Measurements from ENCODE around the gene CEL.
"Not testable (repeated sequence)": the region's sequence is repeated elsewhere in the genome, so short reads cannot be mapped to it uniquely, and the experiment has no call there.

The CEL gene

GRCh38 chr9:133086212-133086860 is 24.6 kb downstream of the CEL start:
- DNase-seq (ENCODE audit: low read depth): not testable (repeated sequence)

DNA sequence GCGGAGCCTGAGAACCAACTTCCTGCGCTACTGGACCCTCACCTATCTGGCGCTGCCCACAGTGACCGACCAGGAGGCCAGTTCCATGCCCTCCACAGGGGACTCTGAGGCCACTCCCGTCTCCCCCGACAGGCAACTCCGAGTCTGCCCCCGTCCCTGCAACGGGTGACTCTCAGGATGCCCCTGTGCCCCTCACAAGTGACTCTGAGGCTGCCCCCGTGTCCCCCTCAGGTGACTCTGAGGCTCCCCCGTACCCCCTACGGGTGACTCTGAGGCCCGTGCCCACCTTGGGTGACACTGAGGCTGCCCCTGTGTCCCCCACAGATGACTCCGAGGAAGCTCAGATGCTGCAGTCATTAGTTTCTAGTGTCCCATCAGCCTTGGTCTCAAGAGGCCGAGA is 25.1 kb downstream of the CEL start:
- no peak for DNase-seq (ENCODE audit: low read depth)

DNA sequence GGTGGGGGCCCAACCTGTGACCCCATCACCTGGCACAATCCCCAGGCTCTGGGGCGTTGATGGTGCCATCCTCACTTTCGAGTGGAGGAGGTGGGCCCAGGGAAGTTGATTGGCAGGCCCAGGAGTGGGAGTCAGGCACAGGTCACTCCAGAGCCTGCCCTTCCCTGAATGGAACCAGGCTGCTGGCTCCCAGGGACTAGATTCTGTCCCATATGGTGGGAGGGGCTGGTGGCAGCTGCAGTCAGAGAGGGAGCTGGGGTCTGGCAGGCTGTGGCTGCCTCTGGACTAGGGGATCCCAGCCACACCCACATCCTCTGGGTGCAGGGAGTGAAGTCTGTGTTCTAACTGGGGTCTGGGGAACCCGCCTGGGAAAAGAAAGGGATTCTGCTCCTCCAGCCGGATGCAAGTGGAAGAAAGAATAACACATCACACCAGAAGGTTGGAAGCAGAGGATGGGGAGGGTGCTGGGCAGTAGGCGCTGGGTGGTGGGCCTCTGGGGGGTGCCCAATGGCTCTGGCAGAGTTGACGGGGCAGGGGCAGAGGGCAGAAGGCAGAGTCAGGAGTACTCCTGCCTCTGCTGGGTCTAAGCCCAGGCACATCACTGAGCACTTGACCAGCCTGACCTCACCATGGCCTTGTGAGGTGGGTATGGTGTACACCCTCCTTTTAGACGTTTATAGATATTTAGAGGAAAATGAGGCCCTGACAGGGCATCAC is 25.8 kb downstream of the CEL start:
- DNase-seq (ENCODE audit: low read depth): no peak

- DNase-seq (ENCODE audit: low read depth): no peak
Measured at GRCh38 chr9:133088146-133088750, 26.5 kb downstream of the CEL start.

- DNase-seq (ENCODE audit: low read depth): no peak
Measured at GRCh38 chr9:133088756-133089155, 27.0 kb downstream of the CEL start.

DNA sequence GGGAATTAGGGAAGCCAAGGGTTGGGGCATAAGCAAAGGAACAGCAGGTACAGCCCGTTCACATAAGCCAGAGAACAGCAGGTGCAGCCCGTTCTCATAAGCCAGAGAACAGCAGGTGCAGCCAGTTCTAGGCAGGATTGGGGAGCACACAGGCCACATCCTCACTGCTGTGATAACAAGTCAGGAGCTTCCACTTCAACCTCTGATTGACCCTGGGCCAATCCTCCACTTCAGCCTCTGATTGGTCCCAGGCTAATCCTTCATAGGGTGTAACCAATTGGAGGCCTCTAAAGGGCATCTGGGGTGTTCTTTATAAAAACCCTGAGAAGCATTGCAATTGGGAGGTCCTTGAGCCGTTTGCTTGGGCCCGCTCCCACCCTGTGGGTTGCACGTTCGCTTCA is 27.5 kb downstream of the CEL start:
- DNase-seq (ENCODE audit: low read depth): no peak

- DNase-seq (ENCODE audit: low read depth): no peak
Measured at GRCh38 chr9:133090187-133090586, 28.4 kb downstream of the CEL start.

DNA sequence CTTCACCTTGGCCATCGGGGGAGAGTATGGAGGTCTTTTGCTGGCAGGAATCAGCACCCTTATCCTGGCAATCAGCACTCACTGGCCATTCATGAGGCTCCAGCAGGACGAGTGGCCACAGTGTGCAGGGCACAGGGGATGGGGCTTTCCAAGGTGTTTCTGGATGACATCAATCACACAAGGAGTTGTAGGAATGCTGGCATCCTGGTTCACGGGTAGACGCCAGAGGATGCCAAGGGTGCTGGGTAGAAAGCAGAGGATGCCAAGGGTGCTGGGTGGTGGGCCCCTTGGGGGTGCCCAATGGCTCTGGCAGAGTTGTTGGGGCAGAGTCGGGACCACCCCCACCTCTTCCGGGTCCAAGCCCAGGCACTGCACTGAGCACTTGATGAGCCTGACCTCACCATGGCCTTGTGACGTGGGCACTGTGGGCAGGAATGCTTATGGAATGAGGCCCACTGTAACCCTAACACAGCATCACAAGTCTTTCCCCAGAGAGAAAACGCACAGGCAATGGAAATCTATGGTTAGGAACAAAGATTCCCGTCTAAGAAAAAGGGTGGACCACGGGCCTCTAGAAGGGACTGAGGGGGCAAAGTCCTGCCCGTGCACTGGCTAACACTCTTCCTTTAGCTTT is 29.1 kb downstream of the CEL start:
- no peak for DNase-seq (ENCODE audit: low read depth)

- not testable (repeated sequence) for DNase-seq (ENCODE audit: low read depth)
Measured at GRCh38 chr9:133094351-133094750, 32.6 kb downstream of the CEL start.

GRCh38 chr9:133094842-133095393 is 33.1 kb downstream of the CEL start:
- DNase-seq (ENCODE audit: low read depth): no peak

GRCh38 chr9:133098104-133098754 is 36.4 kb downstream of the CEL start:
- DNase-seq (ENCODE audit: low read depth): no peak

DNA sequence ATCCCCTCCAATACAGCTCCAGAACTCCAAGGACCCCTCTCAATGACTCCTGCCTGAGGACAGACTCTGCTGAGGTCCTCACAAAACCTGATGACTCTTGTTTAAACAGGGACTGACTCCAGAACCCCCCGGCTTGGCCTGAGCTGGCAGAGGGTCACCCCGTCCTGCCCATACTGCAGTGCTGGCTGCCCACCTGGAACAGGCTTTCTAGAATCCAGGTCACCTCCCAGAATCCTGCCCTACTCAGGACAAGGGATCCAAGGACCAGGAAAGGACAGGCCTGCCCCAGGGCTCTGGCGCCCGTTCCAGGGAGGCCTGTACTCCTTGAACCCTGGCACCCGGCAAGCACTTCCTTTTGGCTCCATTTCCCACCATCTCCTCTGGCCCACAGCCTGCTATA is 37.1 kb downstream of the CEL start:
- DNase-seq (ENCODE audit: low read depth): no peak

- no peak for DNase-seq (ENCODE audit: low read depth)
Measured at GRCh38 chr9:133099726-133100505, 38.1 kb downstream of the CEL start.

DNA sequence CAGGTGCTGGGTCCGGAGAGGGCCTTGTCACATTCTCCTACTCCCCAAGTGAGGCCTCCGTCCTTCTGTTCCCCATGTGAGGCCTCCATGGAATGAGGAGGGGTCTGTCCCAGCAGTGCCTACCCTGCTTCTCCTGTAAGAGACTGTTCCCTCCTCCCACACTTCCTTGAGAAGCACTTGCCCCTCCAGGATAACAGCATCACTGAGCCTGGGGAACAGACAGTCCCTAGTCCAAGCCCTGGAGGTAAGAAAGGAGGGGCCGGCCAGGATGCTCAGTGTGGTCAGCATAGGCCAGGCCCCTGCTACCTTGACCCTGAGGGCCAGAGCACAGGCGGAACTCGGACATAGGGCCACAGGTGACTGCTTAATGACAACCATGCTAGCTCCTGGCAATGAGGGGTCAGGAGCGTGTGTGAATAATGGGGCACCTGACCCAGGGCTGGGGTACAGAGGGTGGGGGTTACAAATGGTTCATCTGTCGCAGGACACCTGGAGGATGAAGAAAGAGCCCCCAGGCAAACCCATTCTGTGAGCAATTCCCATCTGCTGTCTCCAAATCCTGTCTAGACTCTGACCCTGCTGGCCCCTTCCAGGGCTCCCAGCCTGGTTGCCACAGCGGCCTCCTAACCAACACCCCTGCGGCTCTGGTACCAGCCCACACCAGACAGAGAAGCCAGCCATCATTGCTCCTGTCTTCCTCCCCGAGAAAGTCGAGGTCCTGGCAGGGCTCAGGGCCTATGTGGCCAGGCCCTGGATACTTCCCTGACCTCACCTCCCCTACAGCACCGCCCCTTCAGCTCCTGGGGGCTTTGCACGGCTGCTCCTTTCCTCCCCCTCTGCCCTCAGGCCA is 39.0 kb downstream of the CEL start:
- DNase-seq (ENCODE audit: low read depth): no peak

- no peak for DNase-seq (ENCODE audit: low read depth)
Measured at GRCh38 chr9:133101356-133102189, 39.8 kb downstream of the CEL start.

- no peak for DNase-seq (ENCODE audit: low read depth)
Measured at GRCh38 chr9:133102190-133103021, 40.6 kb downstream of the CEL start.

- peak; percentile 56 for DNase-seq (ENCODE audit: low read depth)
Measured at GRCh38 chr9:133103183-133103986, 41.6 kb downstream of the CEL start.

All from activated T-cell treated with anti-CD3 and anti-CD28 coated beads for 1 hour (primary cell).